PC-3 (cell line): ENCODE measurements around the gene TAS1R3. TPM values are rescaled to one million over a fixed set of nuclear protein-coding genes. Genes with fewer than 3 reads are reported as not detected.

Experiments used
- ATAC-seq: fragments of 200-7000 bp; cut with Tn5 transposase; 2 replicates; pipeline ENCODE4 v1.9.1; 2020; ENCODE audit warnings: mild to moderate bottlenecking, moderate library complexity
- BruUV-seq: library from RNA; stranded (reverse); fragments of 400-500 nt; replicated peaks from 2 replicates; lab custom pipeline; 2021; lab: Mats Ljungman, UMichigan
- CTCF ChIA-PET: fragments of 300-600 bp; sonication (Branson Sonifier 250); formaldehyde crosslinking; loops from one replicate; lab custom pipeline; 2022; ENCODE audit warnings: antibody characterized with exemption; lab: Charles Lee
- POLR2A ChIA-PET: fragments of 300-600 bp; sonication (Branson Sonifier 250); formaldehyde crosslinking; loops from one replicate; lab custom pipeline; 2022; ENCODE audit warnings: antibody characterized with exemption; ENCODE audit not compliant: unreplicated experiment; lab: Charles Lee
- DNase-seq: peaks from one replicate; pipeline ENCODE4 v3.0.0-alpha.2; 2015
- H2AFZ ChIP-seq: fragments of 300-600 bp; sonication (generic); 2 replicates; pipeline ENCODE4 v1.6.0; 2016; ENCODE audit warnings: antibody characterized with exemption, low read length
- H3F3A ChIP-seq: fragments of 300-600 bp; sonication (generic); one replicate; pipeline ENCODE4 v1.6.0; 2017; ENCODE audit warnings: antibody characterized with exemption, low read length, control low read depth, mild to moderate bottlenecking; ENCODE audit not compliant: unreplicated experiment
- H3K27ac ChIP-seq: fragments of 300-600 bp; sonication (generic); 2 replicates; pipeline ENCODE4 v1.5.1; 2016; ENCODE audit warnings: mild to moderate bottlenecking, low read length
- H3K27me3 ChIP-seq: fragments of 300-600 bp; sonication (generic); 2 replicates; pipeline ENCODE4 v1.6.1; 2016; ENCODE audit warnings: low read length, mixed read lengths
- H3K36me3 ChIP-seq: fragments of 300-600 bp; sonication (generic); 2 replicates; pipeline ENCODE4 v1.6.1; 2016; ENCODE audit warnings: low read depth, mixed run types, low read length, mixed read lengths
- H3K4me1 ChIP-seq: fragments of 300-600 bp; sonication (generic); 2 replicates; pipeline ENCODE4 v1.5.1; 2016; ENCODE audit warnings: low read length; ENCODE audit not compliant: insufficient read depth
- H3K4me2 ChIP-seq: fragments of 300-600 bp; sonication (generic); 2 replicates; pipeline ENCODE4 v1.6.0; 2016; ENCODE audit warnings: low read length
- H3K4me3 ChIP-seq: fragments of 300-600 bp; sonication (generic); 2 replicates; pipeline ENCODE4 v1.5.1; 2016; ENCODE audit warnings: mild to moderate bottlenecking, low read length, mixed read lengths
- H3K79me2 ChIP-seq: fragments of 300-600 bp; sonication (generic); 2 replicates; pipeline ENCODE4 v1.6.1; 2017; ENCODE audit warnings: low read length, mixed read lengths
- H3K9ac ChIP-seq: fragments of 300-600 bp; sonication (generic); 2 replicates; pipeline ENCODE4 v1.6.0; 2016; ENCODE audit warnings: mild to moderate bottlenecking, low read length
- H3K9me2 ChIP-seq: fragments of 300-600 bp; sonication (generic); replicated peaks from 2 replicates; pipeline ENCODE4 v1.6.1; 2016; ENCODE audit warnings: mixed run types, low read length, mixed read lengths
- H3K9me3 ChIP-seq: fragments of 300-600 bp; sonication (generic); 2 replicates; pipeline ENCODE4 v1.6.1; 2016; ENCODE audit warnings: low read length, mixed read lengths
- H4K20me1 ChIP-seq: fragments of 300-600 bp; sonication (generic); 2 replicates; pipeline ENCODE4 v1.6.1; 2016; ENCODE audit warnings: low read length, mixed read lengths
- EZH2 ChIP-seq: fragments of 300-600 bp; sonication (generic); IDR thresholded peaks from one replicate; pipeline ENCODE4 v1.6.1; 2017; ENCODE audit warnings: antibody characterized with exemption, mild to moderate bottlenecking, low read length; ENCODE audit not compliant: unreplicated experiment
- EZH2phosphoT487 ChIP-seq: fragments of 300-600 bp; sonication (generic); IDR thresholded peaks from 2 replicates; pipeline ENCODE4 v1.6.1; 2018; ENCODE audit warnings: mild to moderate bottlenecking, antibody characterized with exemption, low read length, borderline replicate concordance
- intact Hi-C: fragments of 100-400 bp; cut with micrococcal nuclease; formaldehyde crosslinking; loops from 2 replicates; pipeline ENCODE4 v1.9.0; 2023
- total RNA-seq: library from RNA; depleted of rRNA; stranded (reverse); fragments of >200 nt; gene quantifications from 2 replicates; pipeline ENCODE4 v1.2.3, GENCODE V29; 2014
- TF ChIP-seq, protein P1 (sequence below): fragments of 300-600 bp; sonication (generic); conservative IDR thresholded peaks from 2 replicates; pipeline ENCODE4 v1.5.1; 2017; ENCODE audit warnings: antibody characterized with exemption, low read depth, mild to moderate bottlenecking, low read length

TAS1R3 gene
- total RNA-seq, 1 experiment from 2014 or later: 1.9 TPM

DNA sequence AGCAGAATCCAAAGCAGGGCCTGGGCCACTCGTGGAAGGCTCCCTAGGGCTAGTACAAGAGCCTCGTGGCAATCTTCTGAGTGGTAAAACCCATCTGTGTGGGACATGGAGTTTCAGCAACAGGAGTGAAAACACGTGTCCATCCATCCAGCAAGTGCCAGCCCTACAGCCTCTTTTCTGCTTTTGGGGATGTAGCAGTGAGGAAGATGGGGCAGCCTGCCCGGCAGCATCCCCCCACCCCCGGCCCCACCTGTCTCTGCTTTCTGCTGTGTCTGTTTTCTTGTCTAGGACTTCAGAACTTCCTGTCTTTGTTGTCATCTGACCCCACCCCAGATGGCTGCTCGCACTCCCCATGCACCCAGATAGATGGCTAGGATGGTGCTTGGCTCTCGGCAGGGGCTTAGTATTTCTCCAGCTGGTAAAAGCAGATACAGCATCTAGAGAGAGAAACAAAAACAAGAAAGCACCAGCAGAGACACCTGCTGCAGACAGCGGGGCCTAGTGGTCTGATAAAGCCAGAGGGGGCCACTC, 4.9 kb upstream of the TAS1R3 start:
- Histone ChIP-seq H3K9me3 (no peaks in the 10 kb centered on the region), H3K9me2 (no peaks in the 10 kb centered on the region), H3K79me2 (peaks cover 54% of the 10 kb centered on the region), H3F3A (no peaks in the 10 kb centered on the region), H3K4me1 (peaks cover 34% of the 10 kb centered on the region), H2AFZ (no peak overlapping the region), H3K27ac (no peak overlapping the region), H3K27me3 (no peaks in the 10 kb centered on the region), H3K4me3 (peak overlapping the region; percentile 90), H3K36me3 (peaks cover 3% of the 10 kb centered on the region; the same call in 1 of the 2 replicates), H4K20me1 (peaks cover 20% of the 10 kb centered on the region), H3K9ac (peak overlapping the region; percentile 95), H3K4me2 (peak overlapping the region; percentile 97)
- DNase-seq: no peak
- CTCF ChIA-PET: no interaction called here
- intact Hi-C loops: no loop called here
- ATAC-seq: no peak
- TF ChIP-seq EZH2phosphoT487: no peak
- TF ChIP-seq, protein P1, sequence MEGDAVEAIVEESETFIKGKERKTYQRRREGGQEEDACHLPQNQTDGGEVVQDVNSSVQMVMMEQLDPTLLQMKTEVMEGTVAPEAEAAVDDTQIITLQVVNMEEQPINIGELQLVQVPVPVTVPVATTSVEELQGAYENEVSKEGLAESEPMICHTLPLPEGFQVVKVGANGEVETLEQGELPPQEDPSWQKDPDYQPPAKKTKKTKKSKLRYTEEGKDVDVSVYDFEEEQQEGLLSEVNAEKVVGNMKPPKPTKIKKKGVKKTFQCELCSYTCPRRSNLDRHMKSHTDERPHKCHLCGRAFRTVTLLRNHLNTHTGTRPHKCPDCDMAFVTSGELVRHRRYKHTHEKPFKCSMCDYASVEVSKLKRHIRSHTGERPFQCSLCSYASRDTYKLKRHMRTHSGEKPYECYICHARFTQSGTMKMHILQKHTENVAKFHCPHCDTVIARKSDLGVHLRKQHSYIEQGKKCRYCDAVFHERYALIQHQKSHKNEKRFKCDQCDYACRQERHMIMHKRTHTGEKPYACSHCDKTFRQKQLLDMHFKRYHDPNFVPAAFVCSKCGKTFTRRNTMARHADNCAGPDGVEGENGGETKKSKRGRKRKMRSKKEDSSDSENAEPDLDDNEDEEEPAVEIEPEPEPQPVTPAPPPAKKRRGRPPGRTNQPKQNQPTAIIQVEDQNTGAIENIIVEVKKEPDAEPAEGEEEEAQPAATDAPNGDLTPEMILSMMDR: no peak
- no peak for TF ChIP-seq EZH2
- BruUV-seq: no TSS peak
- POLR2A ChIA-PET: no interaction called here

DNA sequence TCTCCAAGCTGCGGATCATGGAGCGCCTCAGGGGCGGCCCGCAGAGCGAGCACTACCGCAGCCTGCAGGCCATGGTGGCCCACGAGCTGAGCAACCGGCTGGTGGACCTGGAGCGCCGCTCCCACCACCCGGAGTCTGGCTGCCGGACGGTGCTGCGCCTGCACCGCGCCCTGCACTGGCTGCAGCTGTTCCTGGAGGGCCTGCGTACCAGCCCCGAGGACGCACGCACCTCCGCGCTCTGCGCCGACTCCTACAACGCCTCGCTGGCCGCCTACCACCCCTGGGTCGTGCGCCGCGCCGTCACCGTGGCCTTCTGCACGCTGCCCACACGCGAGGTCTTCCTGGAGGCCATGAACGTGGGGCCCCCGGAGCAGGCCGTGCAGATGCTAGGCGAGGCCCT, 3.8 kb upstream of the TAS1R3 start:
- peaks cover 8% of the 10 kb centered on the region; the same call in 1 of the 2 replicates for H4K20me1 ChIP-seq
- peaks cover 43% of the 10 kb centered on the region for H3K79me2 ChIP-seq
- H3K4me1 ChIP-seq: peaks cover 43% of the 10 kb centered on the region
- no peak overlapping the region for H2AFZ ChIP-seq
- H3K27ac ChIP-seq: no peak overlapping the region
- H3K4me3 ChIP-seq: no peak overlapping the region
- no peak overlapping the region for H3K9ac ChIP-seq
- H3K27me3 ChIP-seq: no peaks in the 10 kb centered on the region
- peaks cover 3% of the 10 kb centered on the region; the same call in 1 of the 2 replicates for H3K36me3 ChIP-seq
- no peak overlapping the region for H3K4me2 ChIP-seq
- CTCF ChIA-PET: no interaction called here
- no peak for DNase-seq
- no peaks in the 10 kb centered on the region for H3K9me2 ChIP-seq
- POLR2A ChIA-PET: no interaction called here
- H3F3A ChIP-seq: no peaks in the 10 kb centered on the region
- no peak for ATAC-seq
- TF ChIP-seq EZH2phosphoT487 (no peak), EZH2 (no peak)
- TF ChIP-seq, protein P1: no peak
- intact Hi-C loops: no loop called here
- no TSS peak for BruUV-seq
- no peaks in the 10 kb centered on the region for H3K9me3 ChIP-seq

DNA sequence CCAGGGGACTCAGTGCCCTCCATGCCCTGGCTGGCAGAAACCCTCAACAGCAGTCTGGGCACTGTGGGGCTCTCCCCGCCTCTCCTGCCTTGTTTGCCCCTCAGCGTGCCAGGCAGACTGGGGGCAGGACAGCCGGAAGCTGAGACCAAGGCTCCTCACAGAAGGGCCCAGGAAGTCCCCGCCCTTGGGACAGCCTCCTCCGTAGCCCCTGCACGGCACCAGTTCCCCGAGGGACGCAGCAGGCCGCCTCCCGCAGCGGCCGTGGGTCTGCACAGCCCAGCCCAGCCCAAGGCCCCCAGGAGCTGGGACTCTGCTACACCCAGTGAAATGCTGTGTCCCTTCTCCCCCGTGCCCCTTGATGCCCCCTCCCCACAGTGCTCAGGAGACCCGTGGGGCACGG, 2.8 kb upstream of the TAS1R3 start:
- ATAC-seq (no peak), DNase-seq (no peak)
- Histone ChIP-seq H3K79me2 (peaks cover 35% of the 10 kb centered on the region), H4K20me1 (peaks cover 3% of the 10 kb centered on the region; the same call in 1 of the 2 replicates), H3K27me3 (no peaks in the 10 kb centered on the region), H3K27ac (no peak overlapping the region), H3K9me2 (no peaks in the 10 kb centered on the region), H3K9ac (no peak overlapping the region), H3K4me1 (peaks cover 47% of the 10 kb centered on the region), H3F3A (no peaks in the 10 kb centered on the region), H3K9me3 (no peaks in the 10 kb centered on the region), H3K36me3 (peaks cover 3% of the 10 kb centered on the region; the same call in 1 of the 2 replicates), H2AFZ (no peak overlapping the region), H3K4me3 (no peak overlapping the region), H3K4me2 (no peak overlapping the region)
- TF ChIP-seq EZH2phosphoT487 (no peak), EZH2 (no peak)
- TF ChIP-seq, protein P1: no peak
- no TSS peak for BruUV-seq
- intact Hi-C loops: no loop called here
- ChIA-PET CTCF (no interaction called here), POLR2A (no interaction called here)
